Stimulated activated CD4-positive, alpha-beta T cell treated with anti-CD3 and anti-CD28 coated beads, Interleukin-15, amount 100 ng/mL, for 24 hours (primary cell): ENCODE results near the gene CCDC91.
"Not testable (repeated sequence)": the region's sequence is repeated elsewhere in the genome, so short reads cannot be mapped to it uniquely, and the experiment has no call there.

Source experiments
- DNase-seq: peaks from one replicate; pipeline ENCODE4 v3.0.0-alpha.2; 2020

The CCDC91 gene

GRCh38 chr12:28479097-28479496 is 288.8 kb downstream of the CCDC91 start:
- DNase-seq = not testable (repeated sequence)

GRCh38 chr12:28479683-28480082 is 289.4 kb downstream of the CCDC91 start:
- DNase-seq = no peak

GRCh38 chr12:28484156-28484555 is 293.9 kb downstream of the CCDC91 start:
- no peak for DNase-seq

- DNase-seq = no peak
These were observed 296.3 kb downstream of the CCDC91 start for GRCh38 chr12:28486521-28486920.

GRCh38 chr12:28489246-28489645 is 299.0 kb downstream of the CCDC91 start:
- DNase-seq = no peak

GRCh38 chr12:28497889-28498411 is 307.7 kb downstream of the CCDC91 start:
- DNase-seq = peak; percentile 1

- no peak for DNase-seq
These were observed 308.6 kb downstream of the CCDC91 start for GRCh38 chr12:28498850-28499249.

- no peak for DNase-seq
These were observed 310.2 kb downstream of the CCDC91 start for GRCh38 chr12:28500373-28501024.

GRCh38 chr12:28506271-28506670 is 316.0 kb downstream of the CCDC91 start:
- no peak for DNase-seq

GRCh38 chr12:28507033-28507432 is 316.8 kb downstream of the CCDC91 start:
- no peak for DNase-seq

- DNase-seq = no peak
These were observed 317.6 kb downstream of the CCDC91 start for GRCh38 chr12:28507867-28508266.

GRCh38 chr12:28512406-28512805 is 322.1 kb downstream of the CCDC91 start:
- DNase-seq = no peak

GRCh38 chr12:28512876-28513275 is 322.6 kb downstream of the CCDC91 start:
- DNase-seq = no peak

GRCh38 chr12:28513983-28514382 is 323.7 kb downstream of the CCDC91 start:
- no peak for DNase-seq

- DNase-seq = no peak
These were observed 326.8 kb downstream of the CCDC91 start for GRCh38 chr12:28517101-28517500.

GRCh38 chr12:28527631-28528249 is 337.5 kb downstream of the CCDC91 start:
- no peak for DNase-seq

GRCh38 chr12:28535216-28535615 is 345.0 kb downstream of the CCDC91 start:
- DNase-seq = no peak

GRCh38 chr12:28536088-28536487 is 345.8 kb downstream of the CCDC91 start:
- no peak for DNase-seq

GRCh38 chr12:28537474-28537873 is 347.2 kb downstream of the CCDC91 start:
- DNase-seq = no peak

- DNase-seq = no peak
These were observed 349.6 kb downstream of the CCDC91 start for GRCh38 chr12:28539691-28540323.

GRCh38 chr12:28540324-28540714 is 350.1 kb downstream of the CCDC91 start:
- no peak for DNase-seq

GRCh38 chr12:28543021-28543890 is 353.0 kb downstream of the CCDC91 start:
- DNase-seq = no peak
